Mesendoderm (in vitro differentiated cells): ENCODE data around the gene SELENOH. TPM values are rescaled to one million over a fixed set of nuclear protein-coding genes. Genes with fewer than 3 reads are reported as not detected.
A peak's percentile ranks its signal among the peaks of the same experiment; 100 is the strongest.

Source experiments
- DNase-seq: peaks from one replicate; pipeline ENCODE4 v3.0.0; 2013
- H2AK5ac ChIP-seq: 2 replicates; pipeline ENCODE4 v1.6.1; 2013; ENCODE audit warnings: low read length, inconsistent platforms
- H2BK120ac ChIP-seq: 2 replicates; pipeline ENCODE4 v1.6.1; 2013; ENCODE audit warnings: low read depth, mild to moderate bottlenecking, low read length, moderate library complexity, mixed read lengths
- H2BK15ac ChIP-seq: replicated peaks from 2 replicates; pipeline ENCODE4 v1.6.1; 2013; ENCODE audit warnings: low read depth, mild to moderate bottlenecking, moderate library complexity
- H2BK5ac ChIP-seq: 2 replicates; pipeline ENCODE4 v1.6.1; 2013; ENCODE audit warnings: low read length, inconsistent platforms
- H3K18ac ChIP-seq: 2 replicates; pipeline ENCODE4 v1.6.1; 2013; ENCODE audit warnings: mild to moderate bottlenecking, low read length, mixed read lengths
- H3K23ac ChIP-seq: one replicate; pipeline ENCODE4 v1.6.1; 2013; ENCODE audit warnings: low read length
- H3K27ac ChIP-seq: 2 replicates; pipeline ENCODE4 v1.5.1; 2013; ENCODE audit warnings: low read depth, mild to moderate bottlenecking, inconsistent platforms, low read length, moderate library complexity
- H3K27me3 ChIP-seq: 2 replicates; pipeline ENCODE4 v1.6.1; 2013; ENCODE audit warnings: low read length, control low read depth, mild to moderate bottlenecking, inconsistent platforms; ENCODE audit not compliant: insufficient read depth, poor library complexity
- H3K36me3 ChIP-seq: 2 replicates; pipeline ENCODE4 v1.6.1; 2013; ENCODE audit warnings: low read length, inconsistent platforms; ENCODE audit not compliant: control insufficient read depth, insufficient read depth
- H3K4ac ChIP-seq: one replicate; pipeline ENCODE4 v1.6.1; 2013; ENCODE audit warnings: low read depth, mild to moderate bottlenecking, low read length, moderate library complexity
- H3K4me1 ChIP-seq: 2 replicates; pipeline ENCODE4 v1.6.1; 2013; ENCODE audit warnings: low read depth, low read length, inconsistent platforms; ENCODE audit not compliant: control insufficient read depth
- H3K4me2 ChIP-seq: 2 replicates; pipeline ENCODE4 v1.6.1; 2013; ENCODE audit warnings: low read length
- H3K4me3 ChIP-seq: 2 replicates; pipeline ENCODE4 v1.5.1; 2013; ENCODE audit warnings: mild to moderate bottlenecking, low read length
- H3K56ac ChIP-seq: one replicate; pipeline ENCODE4 v1.6.1; 2013; ENCODE audit warnings: low read length
- H3K79me1 ChIP-seq: 2 replicates; pipeline ENCODE4 v1.6.1; 2013; ENCODE audit warnings: low read length, inconsistent platforms
- H3K79me2 ChIP-seq: 2 replicates; pipeline ENCODE4 v1.6.1; 2013; ENCODE audit warnings: mild to moderate bottlenecking, low read length; ENCODE audit not compliant: control insufficient read depth, insufficient read depth
- H3K9ac ChIP-seq: 2 replicates; pipeline ENCODE4 v1.6.1; 2013; ENCODE audit warnings: low read length, inconsistent platforms
- H4K5ac ChIP-seq: one replicate; pipeline ENCODE4 v1.6.1; 2013; ENCODE audit warnings: low read length
- H4K8ac ChIP-seq: one replicate; pipeline ENCODE4 v1.6.1; 2013; ENCODE audit warnings: low read depth, mild to moderate bottlenecking, control low read depth, low read length, moderate library complexity
- small RNA-seq: library from polyadenylated mRNA; stranded (forward); fragments of <200 nt; extraction: miRNeasy Mini kit (QIAGEN cat#:217004); gene quantifications from one replicate; pipeline ENCODE3, GENCODE V24; 2013; ENCODE audit not compliant: insufficient read depth

SELENOH gene

GRCh38 chr11:57792870-57793269, 51.6 kb downstream of the SELENOH start:
- Histone ChIP-seq H3K27me3 (no peaks in the 10 kb centered on the region), H3K4me3 (no peak overlapping the region), H3K56ac (no peak overlapping the region), H2BK120ac (no peak overlapping the region), H3K9ac (no peak overlapping the region), H4K5ac (no peak overlapping the region), H3K27ac (no peak overlapping the region), H3K4me1 (no peaks in the 10 kb centered on the region), H3K4ac (no peak overlapping the region), H2AK5ac (no peak overlapping the region), H3K79me1 (peaks cover 13% of the 10 kb centered on the region), H3K79me2 (peaks cover 69% of the 10 kb centered on the region), H3K23ac (no peak overlapping the region), H3K36me3 (peaks cover 10% of the 10 kb centered on the region), H3K4me2 (no peak overlapping the region), H2BK15ac (no peak overlapping the region), H3K18ac (no peak overlapping the region), H4K8ac (peak overlapping the region; percentile 86), H2BK5ac (no peak overlapping the region)
- DNase-seq: no peak

Small RNA genes within 50 kb of the gene (small RNA-seq; reads per million reads assigned to genes)
- not detected for gene AP001931.1
- gene TMX2-CTNND1: not detected
